ENCODE results near the gene IFT122.

DNA sequence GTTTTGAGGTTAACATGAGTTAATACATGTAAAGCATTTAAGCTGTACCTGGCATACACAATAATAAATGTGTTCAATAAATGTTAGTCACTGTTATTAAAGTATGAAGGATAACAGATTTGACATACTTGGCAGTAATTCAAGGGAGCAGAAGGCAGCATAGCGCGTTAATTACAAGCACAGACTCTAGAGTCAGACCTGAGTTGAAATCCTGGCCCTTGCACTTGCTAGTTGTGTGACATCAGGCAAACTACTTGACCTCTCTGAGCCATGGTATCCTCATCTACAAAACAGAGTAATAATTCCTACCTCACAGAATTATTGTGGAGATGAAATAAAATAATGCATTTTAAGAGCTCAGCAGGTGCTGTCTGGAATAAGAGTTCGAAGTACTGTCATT lies 5.4 kb downstream of the IFT122 start:
- TF ChIP-seq EP300 (IDR thresholded peaks at IDR 0.05) (no peak), POLR2A (IDR thresholded peaks at IDR 0.05) (no peak)
